Measurements from ENCODE around the gene ARHGEF35. TPM values are rescaled to one million over a fixed set of nuclear protein-coding genes. Genes with fewer than 3 reads are reported as not detected.

Gene ARHGEF35
- total and polyA plus RNA-seq, 2 of the 4 experiments (the other 2 are of a cell fraction), result not detected

- H4K8ac ChIP-seq (ENCODE audit: low read depth in 2 of 2, low read length in 2 of 2), result no peak overlapping the region
- no peak overlapping the region for H2BK120ac ChIP-seq (ENCODE audit: low read depth, low read length)
- no peak overlapping the region for H3K9ac ChIP-seq (ENCODE audit: low read depth, low read length)
- no peaks in the 10 kb centered on the region for H3K4me1 ChIP-seq (ENCODE audit: control insufficient read depth, insufficient read depth, low read length)
- H2BK15ac ChIP-seq (ENCODE audit: low read depth, low read length), result no peak overlapping the region
- no peak overlapping the region for H3K27ac ChIP-seq (ENCODE audit: insufficient read depth, low read length)
- no peak overlapping the region for H2BK5ac ChIP-seq (ENCODE audit: low read depth, low read length, poor library complexity, severe bottlenecking)
- no peak overlapping the region for H2AFZ ChIP-seq (replicated peaks; ENCODE audit: low read length, poor library complexity)
- H3K4me3 ChIP-seq (ENCODE audit: insufficient read depth, low read depth, low read length), result no peak overlapping the region
- TF ChIP-seq BHLHE40 (IDR thresholded peaks at IDR 0.05; ENCODE audit: low read depth, low read length), result no peak
- dilution Hi-C loops (cut with HindIII; ENCODE audit: low sequenced_read_pairs, unreplicated experiment) (no loop called here), intact Hi-C loops (cut with micrococcal nuclease) (no loop called here), in situ Hi-C loops (cut with MboI; ENCODE audit: low sequenced_read_pairs) (no loop called here)
- H2AK5ac ChIP-seq (ENCODE audit: low read depth, low read length), result no peak overlapping the region
- H3K56ac ChIP-seq (ENCODE audit: extremely low read depth, insufficient read depth, low read length), result no peak overlapping the region
- ATAC-seq (ENCODE audit: low read depth) (no peak), DNase-seq (no peak)
- no peaks in the 10 kb centered on the region for H3K27me3 ChIP-seq (ENCODE audit: control insufficient read depth, insufficient read depth, low read length)
- H4K91ac ChIP-seq (ENCODE audit: insufficient read depth, low read depth, low read length), result no peak overlapping the region
- no peaks in the 10 kb centered on the region for H3K36me3 ChIP-seq (ENCODE audit: control insufficient read depth, insufficient read depth, low read length)
- ChIA-PET POLR2A (ENCODE audit: unreplicated experiment) (no interaction called here), CTCF (no interaction called here)
- H3K23ac ChIP-seq (ENCODE audit: low read depth, low read length), result no peak overlapping the region
- no peak overlapping the region for H4K5ac ChIP-seq (ENCODE audit: low read depth, low read length)
- H4K20me1 ChIP-seq (ENCODE audit: insufficient read depth, low read length), result no peaks in the 10 kb centered on the region
- no peak overlapping the region for H2BK20ac ChIP-seq (ENCODE audit: low read depth, low read length)
- no peak overlapping the region for H3K18ac ChIP-seq (ENCODE audit: low read depth, low read length)
- WGBS, 2 experiments (ENCODE audit: extremely low coverage in 2 of 2, insufficient read length in 1 of 2), result no CpG with 5 or more reads among the region's 2 CpGs
- no peaks in the 10 kb centered on the region for H3K9me1 ChIP-seq (ENCODE audit: insufficient read depth, low read length)
- peaks cover 7% of the 10 kb centered on the region for H3K9me3 ChIP-seq (ENCODE audit: control insufficient read depth, insufficient read depth, low read length)
- no peaks in the 10 kb centered on the region for H3K79me1 ChIP-seq (ENCODE audit: low read depth in 1 of 2, low read length in 2 of 2)
- no peak overlapping the region for H3K14ac ChIP-seq (replicated peaks; ENCODE audit: low read depth, low read length)
- H3K4me2 ChIP-seq (ENCODE audit: low read depth, low read length), result no peak overlapping the region
- H2AK9ac ChIP-seq (replicated peaks; ENCODE audit: low read depth, low read length, poor library complexity), result no peak overlapping the region
- BruUV-seq (replicated peaks), result no TSS peak
- no peak overlapping the region for H3K4ac ChIP-seq (ENCODE audit: low read depth, low read length)
These were observed 47.3 kb downstream of the ARHGEF35 start for GRCh38 chr7:144148224-144148827.

All from IMR-90 (cell line).